IPS-NIHi11 (cell line): ENCODE data around the gene EFNA3.
A peak's percentile ranks its signal among the peaks of the same experiment; 100 is the strongest.

ENCODE experiments used
- DNase-seq: peaks from one replicate; pipeline ENCODE4 v3.0.0; 2012; ENCODE audit warnings: mixed read lengths, low spot score

The EFNA3 gene

DNA sequence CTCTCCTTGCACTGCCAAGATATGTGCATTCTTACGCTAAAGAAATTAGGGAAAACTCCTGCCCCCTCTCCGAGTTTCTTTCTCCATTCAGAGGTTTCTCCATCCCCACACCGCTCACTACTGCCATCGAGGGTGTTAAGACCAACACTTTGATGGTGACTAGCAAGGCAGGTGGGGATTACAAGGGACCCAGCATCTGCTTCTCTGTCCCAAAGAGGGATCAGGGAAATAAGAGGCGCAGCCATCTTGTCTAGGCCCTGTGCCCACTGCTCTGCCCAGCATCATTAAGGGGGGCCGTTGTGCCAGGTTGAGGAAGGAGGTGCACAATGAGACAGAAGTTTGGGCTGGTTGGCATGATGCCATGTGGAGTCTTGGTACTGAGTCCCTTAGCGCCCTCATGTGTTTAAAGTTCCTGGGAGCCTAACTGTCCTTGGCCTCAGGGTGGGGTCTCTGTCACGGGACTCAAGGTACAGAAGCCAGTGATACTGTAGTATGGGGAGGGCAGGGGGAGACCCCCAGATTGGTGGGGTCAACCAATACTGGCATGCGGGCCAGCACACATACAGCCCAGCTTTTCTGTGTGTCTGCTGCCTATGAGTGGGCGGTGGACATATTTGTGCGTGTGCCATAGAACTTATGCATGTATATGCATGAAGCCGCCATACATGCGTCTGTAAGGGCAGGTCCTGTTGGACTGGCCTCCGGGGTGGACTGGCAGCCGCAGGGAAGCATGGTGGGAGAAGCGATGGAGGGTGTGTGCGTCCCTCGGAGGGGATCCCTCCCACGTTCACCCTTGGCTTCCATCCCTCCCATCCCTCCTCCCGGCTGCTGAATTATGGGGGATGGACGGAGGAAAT, 5.5 kb downstream of the EFNA3 start:
- no peak for DNase-seq

DNA sequence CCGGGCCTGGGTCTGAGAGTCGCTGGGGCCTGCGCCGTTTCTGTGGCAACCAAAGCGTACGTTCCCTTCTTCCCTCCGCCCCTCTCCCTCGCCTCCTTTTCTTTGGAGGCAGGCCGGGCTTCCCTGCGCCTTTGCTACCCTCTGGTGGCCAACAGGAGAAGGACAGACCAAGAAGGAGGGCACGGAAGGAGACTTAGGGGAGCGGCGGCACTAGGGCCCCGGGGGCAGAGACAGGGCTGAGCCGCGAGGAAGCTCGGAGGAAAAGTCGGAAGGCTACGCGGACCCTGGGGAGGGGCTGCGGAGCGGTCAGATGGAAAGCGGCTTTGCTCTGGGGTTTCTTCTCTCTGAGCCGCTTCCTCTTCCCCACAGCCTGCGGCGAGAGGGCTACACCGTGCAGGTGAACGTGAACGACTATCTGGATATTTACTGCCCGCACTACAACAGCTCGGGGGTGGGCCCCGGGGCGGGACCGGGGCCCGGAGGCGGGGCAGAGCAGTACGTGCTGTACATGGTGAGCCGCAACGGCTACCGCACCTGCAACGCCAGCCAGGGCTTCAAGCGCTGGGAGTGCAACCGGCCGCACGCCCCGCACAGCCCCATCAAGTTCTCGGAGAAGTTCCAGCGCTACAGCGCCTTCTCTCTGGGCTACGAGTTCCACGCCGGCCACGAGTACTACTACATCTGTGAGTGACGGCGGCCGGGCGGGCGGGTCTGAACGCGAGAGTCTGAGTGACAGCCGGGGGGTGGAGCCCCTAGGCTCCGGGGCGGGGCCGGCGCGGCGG, 6.3 kb downstream of the EFNA3 start:
- DNase-seq, result peak; percentile 88

DNA sequence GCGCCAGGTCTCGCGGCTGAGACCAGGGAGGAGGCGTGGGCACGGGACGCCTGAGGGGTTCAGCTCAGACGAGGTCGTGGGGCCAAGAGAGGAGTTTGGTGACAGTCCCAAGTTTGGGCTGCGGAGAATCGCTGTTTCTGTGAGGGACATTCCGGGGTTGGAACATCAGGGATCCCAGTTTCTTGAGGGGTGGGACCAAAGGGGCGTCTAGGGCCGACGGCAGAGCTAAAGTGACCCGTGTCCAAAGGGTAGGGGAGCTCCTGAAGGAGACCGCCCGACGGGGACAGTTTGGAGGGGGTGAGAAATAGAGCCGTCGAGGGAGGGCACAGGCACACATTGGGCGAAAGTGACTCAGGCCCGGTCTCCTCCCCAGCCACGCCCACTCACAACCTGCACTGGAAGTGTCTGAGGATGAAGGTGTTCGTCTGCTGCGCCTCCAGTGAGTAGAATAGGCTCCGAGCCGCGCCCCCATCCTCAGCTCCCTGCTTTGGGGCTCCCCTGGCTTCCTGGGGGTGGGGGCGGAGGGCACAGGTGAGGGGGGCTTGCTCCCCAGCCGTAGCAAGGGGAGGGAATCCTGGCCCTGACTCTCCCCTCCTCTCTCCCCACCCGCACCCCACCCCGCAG, 7.0 kb downstream of the EFNA3 start:
- peak; percentile 31 for DNase-seq

DNA sequence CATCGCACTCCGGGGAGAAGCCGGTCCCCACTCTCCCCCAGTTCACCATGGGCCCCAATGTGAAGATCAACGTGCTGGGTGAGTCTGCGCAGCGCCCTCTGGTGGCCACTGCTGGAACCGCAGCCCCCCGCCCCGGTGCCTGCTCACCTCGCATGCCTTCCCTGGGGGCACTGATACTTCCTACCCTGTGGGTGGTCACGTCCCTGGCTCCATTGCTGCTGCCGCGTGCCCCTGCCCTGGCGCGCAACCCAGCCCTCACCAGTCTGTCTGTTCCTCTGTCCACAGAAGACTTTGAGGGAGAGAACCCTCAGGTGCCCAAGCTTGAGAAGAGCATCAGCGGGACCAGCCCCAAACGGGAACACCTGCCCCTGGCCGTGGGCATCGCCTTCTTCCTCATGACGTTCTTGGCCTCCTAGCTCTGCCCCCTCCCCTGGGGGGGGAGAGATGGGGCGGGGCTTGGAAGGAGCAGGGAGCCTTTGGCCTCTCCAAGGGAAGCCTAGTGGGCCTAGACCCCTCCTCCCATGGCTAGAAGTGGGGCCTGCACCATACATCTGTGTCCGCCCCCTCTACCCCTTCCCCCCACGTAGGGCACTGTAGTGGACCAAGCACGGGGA, 7.6 kb downstream of the EFNA3 start:
- peak; percentile 75 for DNase-seq

- no peak for DNase-seq
These were observed 8.4 kb downstream of the EFNA3 start for GRCh38 chr1:155086856-155087535.

GRCh38 chr1:155091071-155092051, 12.7 kb downstream of the EFNA3 start:
- peak; percentile 84 for DNase-seq

DNA sequence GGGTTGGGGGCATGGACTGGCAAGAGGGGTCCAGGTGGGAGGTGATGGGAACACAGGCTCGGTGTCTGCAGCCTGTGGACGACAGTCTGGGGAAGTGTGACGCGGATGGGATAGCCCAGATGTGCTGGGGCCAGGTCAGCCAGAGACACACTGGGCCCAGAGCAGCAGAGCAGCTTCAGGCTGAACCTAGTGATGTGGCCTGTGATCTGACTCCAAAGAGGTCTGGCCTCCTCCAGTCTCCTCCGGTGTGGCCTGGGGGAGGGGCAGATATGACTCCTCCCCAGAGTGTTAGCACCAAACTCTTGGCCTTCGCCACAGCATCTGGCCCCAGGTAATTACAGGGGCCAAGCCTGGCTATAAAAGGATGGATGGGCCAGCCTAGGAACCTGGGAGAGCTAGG, 13.5 kb downstream of the EFNA3 start:
- no peak for DNase-seq

DNA sequence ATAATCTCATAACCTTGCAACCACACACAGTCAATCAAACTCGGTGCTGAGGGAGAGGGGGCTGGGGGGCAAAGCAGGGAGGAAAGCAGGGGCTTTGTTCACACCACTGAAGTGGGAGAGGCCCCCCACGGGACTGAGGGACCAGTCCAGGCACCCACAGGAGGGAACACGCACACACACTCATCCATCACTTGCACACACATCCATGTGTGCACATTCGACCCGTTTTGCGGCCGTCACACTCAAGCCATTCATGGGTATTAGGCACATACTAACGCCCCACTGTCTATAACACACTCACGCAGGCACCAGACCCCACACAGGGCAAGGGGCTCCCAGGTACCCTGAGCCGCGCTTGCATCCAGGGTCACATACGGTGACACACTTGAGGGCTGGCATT, 14.0 kb downstream of the EFNA3 start:
- no peak for DNase-seq

DNA sequence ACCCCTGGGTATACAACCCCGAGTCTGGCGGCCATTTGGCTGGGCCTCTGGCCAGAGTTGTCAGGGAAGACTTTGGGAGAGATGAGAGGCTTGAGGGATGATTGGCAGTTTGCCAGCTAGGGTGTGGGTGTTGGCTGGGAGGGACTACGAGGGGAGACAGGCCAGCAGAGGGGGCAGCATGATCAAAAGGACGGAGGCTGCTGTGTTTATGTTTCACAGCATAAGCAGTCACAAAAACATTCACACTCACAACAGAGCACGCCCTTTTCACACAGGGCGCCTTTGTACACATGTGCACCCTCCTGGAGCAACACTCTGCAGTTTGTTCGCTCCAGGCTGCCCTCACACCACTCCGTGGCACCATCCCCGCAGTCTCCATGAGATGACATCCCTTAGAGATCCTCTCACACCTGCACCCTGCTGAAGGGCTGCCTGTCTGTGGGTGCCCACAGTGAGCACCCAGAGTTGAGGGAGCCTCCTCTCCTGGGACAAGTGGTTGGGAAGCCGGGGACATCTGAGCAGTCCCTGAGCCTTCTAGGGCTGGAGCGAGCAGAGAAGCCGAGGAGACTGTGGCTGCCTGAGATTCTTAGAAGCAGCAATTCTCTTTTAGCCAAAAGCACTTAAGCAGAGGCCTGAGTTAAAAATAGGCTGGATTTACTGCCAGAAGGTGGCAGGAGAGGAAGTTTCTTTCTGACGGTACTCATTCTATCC, 15.4 kb downstream of the EFNA3 start:
- peak; percentile 43 for DNase-seq

- DNase-seq, result no peak
These were observed 15.9 kb downstream of the EFNA3 start for GRCh38 chr1:155094622-155094948.

DNA sequence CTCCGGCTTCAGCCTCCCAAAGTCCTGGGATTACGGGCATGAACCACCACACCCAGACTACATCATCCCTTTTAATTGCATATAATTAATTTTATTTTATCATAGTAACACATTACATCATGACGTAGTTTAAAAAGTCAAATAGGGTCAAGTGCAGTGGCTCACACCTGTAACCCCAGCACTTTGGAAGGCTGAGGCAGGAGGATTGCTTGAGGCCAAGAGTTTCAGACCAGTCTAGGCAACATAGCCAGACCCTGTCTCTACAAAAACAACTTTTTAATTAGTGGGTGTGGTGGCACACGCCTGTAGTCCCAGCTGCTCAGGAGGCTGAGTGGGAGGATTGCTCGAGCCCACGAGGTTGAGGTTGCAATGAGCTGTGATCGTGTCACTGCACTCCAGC, 20.7 kb downstream of the EFNA3 start:
- DNase-seq, result no peak

- DNase-seq, result no peak
These were observed 24.7 kb downstream of the EFNA3 start for GRCh38 chr1:155103325-155103724.

- no peak for DNase-seq
These were observed 26.2 kb downstream of the EFNA3 start for GRCh38 chr1:155104605-155105534.

GRCh38 chr1:155105604-155106011, 27.0 kb downstream of the EFNA3 start:
- DNase-seq, result no peak

GRCh38 chr1:155106862-155107261, 28.2 kb downstream of the EFNA3 start:
- DNase-seq, result no peak

- no peak for DNase-seq
These were observed 28.9 kb downstream of the EFNA3 start for GRCh38 chr1:155107309-155108264.

GRCh38 chr1:155108296-155108695, 29.7 kb downstream of the EFNA3 start:
- DNase-seq, result no peak

GRCh38 chr1:155110381-155110780, 31.7 kb downstream of the EFNA3 start:
- DNase-seq, result no peak
